Activated T-helper 1 cell treated with anti-CD3 and anti-CD28 coated beads, Interleukin-12 subunit alpha, Interleukin-12 subunit beta, Interleukin-2, Interleukin-4 antibody, amounts not matched to agents 30 ng/mL and 10 ng/mL and 1 ng/mL, durations not matched to agents 14 hours and 24 hours and 36 hours (primary cell): ENCODE measurements around the gene ABCC1. TPM values are rescaled to one million over a fixed set of nuclear protein-coding genes. Genes with fewer than 3 reads are reported as not detected.
"Not testable (repeated sequence)": the region's sequence is repeated elsewhere in the genome, so short reads cannot be mapped to it uniquely, and the experiment has no call there.

Experiments
- DNase-seq: peaks from one replicate; pipeline ENCODE4 v3.0.0; 2021; ENCODE audit warnings: low spot score
- H3K27ac Mint-ChIP-seq: one replicate; pipeline ENCODE4 v1.8.0; 2021; ENCODE audit warnings: mild to moderate bottlenecking, mixed read lengths
- H3K27me3 Mint-ChIP-seq: one replicate; pipeline ENCODE4 v1.8.0; 2022; ENCODE audit warnings: mild to moderate bottlenecking, moderate library complexity, mixed read lengths; ENCODE audit not compliant: insufficient read depth
- H3K36me3 Mint-ChIP-seq: one replicate; pipeline ENCODE4 v1.8.0; 2021; ENCODE audit warnings: low read depth, mixed read lengths
- H3K4me1 Mint-ChIP-seq: one replicate; pipeline ENCODE4 v1.8.0; 2021; ENCODE audit warnings: low read depth, mixed read lengths
- H3K4me3 Mint-ChIP-seq: one replicate; pipeline ENCODE4 v1.8.0; 2021; ENCODE audit warnings: mild to moderate bottlenecking, moderate library complexity, mixed read lengths
- H3K9me3 Mint-ChIP-seq: one replicate; pipeline ENCODE4 v1.8.0; 2021; ENCODE audit warnings: mixed read lengths
- intact Hi-C: fragments of 100-400 bp; cut with micrococcal nuclease; formaldehyde crosslinking; loops from one replicate; pipeline ENCODE4 v1.15.1; 2024
- total RNA-seq: library from RNA; stranded (reverse); gene quantifications from 2 replicates; pipeline ENCODE4 v1.2.3, GENCODE V29; 2022

The ABCC1 gene
- total RNA-seq, 1 donor from 2014 or later: 108 TPM

GRCh38 chr16:15924996-15925395, 24.4 kb upstream of the ABCC1 start:
- Mint-ChIP-seq H3K27me3 (peaks cover 2% of the 10 kb centered on the region), H3K4me1 (no peaks in the 10 kb centered on the region)

GRCh38 chr16:15925631-15926030, 23.8 kb upstream of the ABCC1 start:
- Mint-ChIP-seq H3K4me1 (no peaks in the 10 kb centered on the region), H3K36me3 (no peaks in the 10 kb centered on the region), H3K9me3 (no peaks in the 10 kb centered on the region), H3K27me3 (peaks cover 2% of the 10 kb centered on the region), H3K27ac (no peak overlapping the region), H3K4me3 (no peak overlapping the region)
- intact Hi-C loops: no loop called here
- DNase-seq: no peak

More at GRCh38 chr16:15924996-15925395, 24.4 kb upstream of the ABCC1 start:
- H3K9me3 Mint-ChIP-seq: no peaks in the 10 kb centered on the region
- H3K4me3 Mint-ChIP-seq: no peak overlapping the region
- no peak for DNase-seq
- no peaks in the 10 kb centered on the region for H3K36me3 Mint-ChIP-seq
- intact Hi-C loops: no loop called here
- no peak overlapping the region for H3K27ac Mint-ChIP-seq

- DNase-seq: no peak
- H3K4me3 Mint-ChIP-seq: no peak overlapping the region
- H3K27me3 Mint-ChIP-seq: peaks cover 5% of the 10 kb centered on the region
- H3K27ac Mint-ChIP-seq: no peak overlapping the region
- no peaks in the 10 kb centered on the region for H3K9me3 Mint-ChIP-seq
- H3K36me3 Mint-ChIP-seq: peaks cover 2% of the 10 kb centered on the region
- no peaks in the 10 kb centered on the region for H3K4me1 Mint-ChIP-seq
- intact Hi-C loops: no loop called here
Measured at GRCh38 chr16:15928261-15929104, 20.9 kb upstream of the ABCC1 start.

GRCh38 chr16:15932939-15933338, 16.5 kb upstream of the ABCC1 start:
- peaks cover 11% of the 10 kb centered on the region for H3K27me3 Mint-ChIP-seq
- intact Hi-C loops: no loop called here
- no peaks in the 10 kb centered on the region for H3K9me3 Mint-ChIP-seq

GRCh38 chr16:15933781-15934180, 15.6 kb upstream of the ABCC1 start:
- no peak overlapping the region for H3K27ac Mint-ChIP-seq
- no peaks in the 10 kb centered on the region for H3K4me1 Mint-ChIP-seq
- intact Hi-C loops: no loop called here
- DNase-seq: no peak
- H3K27me3 Mint-ChIP-seq: peaks cover 11% of the 10 kb centered on the region
- no peaks in the 10 kb centered on the region for H3K9me3 Mint-ChIP-seq
- H3K36me3 Mint-ChIP-seq: peaks cover 4% of the 10 kb centered on the region
- no peak overlapping the region for H3K4me3 Mint-ChIP-seq

More at GRCh38 chr16:15932939-15933338, 16.5 kb upstream of the ABCC1 start:
- Mint-ChIP-seq H3K27ac (no peak overlapping the region), H3K36me3 (peaks cover 4% of the 10 kb centered on the region), H3K4me3 (no peak overlapping the region), H3K4me1 (no peaks in the 10 kb centered on the region)
- DNase-seq: no peak

- peaks cover 4% of the 10 kb centered on the region for H3K36me3 Mint-ChIP-seq
- no peaks in the 10 kb centered on the region for H3K9me3 Mint-ChIP-seq
- no peak overlapping the region for H3K27ac Mint-ChIP-seq
- no peak for DNase-seq
- H3K4me1 Mint-ChIP-seq: peaks cover 3% of the 10 kb centered on the region
- intact Hi-C loops: no loop called here
- no peak overlapping the region for H3K4me3 Mint-ChIP-seq
- H3K27me3 Mint-ChIP-seq: peaks cover 11% of the 10 kb centered on the region
Measured at GRCh38 chr16:15934991-15935390, 14.4 kb upstream of the ABCC1 start.

- H3K27me3 Mint-ChIP-seq: peaks cover 11% of the 10 kb centered on the region
- H3K9me3 Mint-ChIP-seq, H3K4me3 Mint-ChIP-seq, DNase-seq, H3K4me1 Mint-ChIP-seq, intact Hi-C loops, H3K27ac Mint-ChIP-seq, H3K36me3 Mint-ChIP-seq: not testable (repeated sequence)
Measured at GRCh38 chr16:15936809-15937208, 12.6 kb upstream of the ABCC1 start.

GRCh38 chr16:15942931-15943690, 6.3 kb upstream of the ABCC1 start:
- no peak for DNase-seq
- H3K4me3 Mint-ChIP-seq: no peak overlapping the region
- peaks cover 28% of the 10 kb centered on the region for H3K4me1 Mint-ChIP-seq
- H3K36me3 Mint-ChIP-seq: no peaks in the 10 kb centered on the region
- intact Hi-C loops: no loop called here
- H3K27ac Mint-ChIP-seq: no peak overlapping the region
- no peaks in the 10 kb centered on the region for H3K27me3 Mint-ChIP-seq
- H3K9me3 Mint-ChIP-seq: no peaks in the 10 kb centered on the region

GRCh38 chr16:15946257-15947044, 3.0 kb upstream of the ABCC1 start:
- DNase-seq: no peak
- H3K27me3 Mint-ChIP-seq: no peaks in the 10 kb centered on the region
- H3K4me3 Mint-ChIP-seq: peak overlapping the region; percentile 29
- H3K9me3 Mint-ChIP-seq: no peaks in the 10 kb centered on the region
- peaks cover 34% of the 10 kb centered on the region for H3K4me1 Mint-ChIP-seq
- intact Hi-C loops: loop anchor here (2.0 kb wide), 1 partner anchor 14 kb away; no protein-coding TSS in a partner anchor
- peaks cover 10% of the 10 kb centered on the region for H3K36me3 Mint-ChIP-seq
- peak overlapping the region; percentile 19 for H3K27ac Mint-ChIP-seq

GRCh38 chr16:15947983-15948509, 1.4 kb upstream of the ABCC1 start:
- no peaks in the 10 kb centered on the region for H3K9me3 Mint-ChIP-seq
- intact Hi-C loops: loop anchor here (2.0 kb wide), 1 partner anchor 13 kb away; no protein-coding TSS in a partner anchor
- H3K36me3 Mint-ChIP-seq: peaks cover 14% of the 10 kb centered on the region
- H3K4me1 Mint-ChIP-seq: peaks cover 49% of the 10 kb centered on the region
- peak overlapping the region; percentile 21 for H3K4me3 Mint-ChIP-seq
- H3K27ac Mint-ChIP-seq: no peak overlapping the region
- peaks cover 2% of the 10 kb centered on the region for H3K27me3 Mint-ChIP-seq
- DNase-seq: no peak

GRCh38 chr16:15948532-15949209, 745 bp upstream of the ABCC1 start:
- Mint-ChIP-seq H3K36me3 (peaks cover 18% of the 10 kb centered on the region), H3K4me1 (peaks cover 55% of the 10 kb centered on the region), H3K9me3 (no peaks in the 10 kb centered on the region), H3K27me3 (peaks cover 2% of the 10 kb centered on the region), H3K4me3 (peak overlapping the region; percentile 86), H3K27ac (peak overlapping the region; percentile 87)
- DNase-seq: no peak
- intact Hi-C loops: no loop called here
